DND-41 (cell line): ENCODE data around the gene SMARCAL1.

Source experiments
- CTCF ChIP-seq: IDR thresholded peaks from 2 replicates; pipeline ENCODE4 v1.5.1; 2012; ENCODE audit warnings: borderline replicate concordance, low read length, moderate library complexity, mild to moderate bottlenecking; ENCODE audit not compliant: poor library complexity, severe bottlenecking; ENCODE audit errors: extremely low read depth
- EZH2 ChIP-seq: IDR thresholded peaks from 3 replicates; pipeline ENCODE4 v1.6.1; 2012; ENCODE audit warnings: borderline replicate concordance, low read depth, mild to moderate bottlenecking, moderate library complexity, low read length, inconsistent platforms; ENCODE audit not compliant: severe bottlenecking

GRCh38 chr2:216507220-216508160, 95.2 kb downstream of the SMARCAL1 start:
- TF ChIP-seq CTCF, result no peak
- TF ChIP-seq EZH2, result no peak
